Left lung (tissue), 10 donors: ENCODE results near the gene ZNF598. TPM values are rescaled to one million over a fixed set of nuclear protein-coding genes. Genes with fewer than 3 reads are reported as not detected.
"Not testable (repeated sequence)": the region's sequence is repeated elsewhere in the genome, so short reads cannot be mapped to it uniquely, and the experiment has no call there.

Experiments used
- ATAC-seq: fragments of 200-7000 bp; cut with Tn5 transposase; one replicate; pipeline ENCODE4 v1.9.1; 2020; ENCODE audit warnings: moderate library complexity
- DNase-seq, 4 donors: peaks; one replicate each; pipeline ENCODE4 v3.0.0-alpha.2; 2013 to 2020
- H3K27ac ChIP-seq, 2 donors: fragments of 200-600 bp; sonication (generic) in 1 of 2; one replicate each; pipeline versions ENCODE4 v1.5.0 to v1.8.0; 2020 to 2021
- H3K27me3 ChIP-seq, 2 donors: fragments of 200-600 bp; sonication (generic) in 1 of 2; one replicate each; pipeline versions ENCODE4 v1.5.0 to v1.8.0; 2020 to 2021
- H3K36me3 ChIP-seq, 2 donors: fragments of 200-600 bp; sonication (generic) in 1 of 2; one replicate each; pipeline versions ENCODE4 v1.5.0 to v1.8.0; 2020 to 2021
- H3K4me1 ChIP-seq, 2 donors: fragments of 200-600 bp; one replicate each; pipeline ENCODE4 v1.8.0; 2021
- H3K4me3 ChIP-seq, 2 donors: fragments of 200-600 bp; sonication (generic) in 1 of 2; one replicate each; pipeline versions ENCODE4 v1.5.0 to v1.8.0; 2020 to 2021; ENCODE audit warnings: mild to moderate bottlenecking in 1 of 2
- H3K9me3 ChIP-seq, 2 donors: fragments of 200-600 bp; sonication (generic) in 1 of 2; one replicate each; pipeline versions ENCODE4 v1.5.0 to v1.8.0; 2020 to 2021
- CTCF ChIP-seq, 2 donors: fragments of 200-600 bp; sonication (generic) in 1 of 2; IDR thresholded peaks; one replicate each; pipeline versions ENCODE4 v1.5.0 to v1.8.0; 2021; ENCODE audit warnings: antibody characterized with exemption in 2 of 2
- intact Hi-C, 2 donors: fragments of 100-400 bp; cut with DNase I; formaldehyde crosslinking; loops; one replicate each; pipeline versions ENCODE4 v1.11.2 to v1.14.2; 2022
- polyA plus RNA-seq, 6 donors: library from polyadenylated mRNA; unstranded; fragments of 120-200 nt; gene quantifications; one replicate each; pipeline ENCODE4 v1.2.1, GENCODE V29; 2013; ENCODE audit not compliant: insufficient read length in 6 of 6
- total RNA-seq, 2 donors: library from RNA; stranded (reverse); fragmentation: NEBNext Ultra II Directional; extraction: Animal tissue kit (Norgen Biotek cat#: 25700); gene quantifications; one replicate each; pipeline ENCODE4 v1.2.1, GENCODE V29; 2021
- donor health status: DM: no; HTN: yes; CAD: no.
- donor health status: DM: no; HTN: no; CAD: no.

Gene ZNF598
- total and polyA plus RNA-seq, 8 donors = 15.2 to 45.9 (median 23.1) TPM

- no peak for ATAC-seq
- no peaks in the 10 kb centered on the region for H3K9me3 ChIP-seq
- no peaks in the 10 kb centered on the region for H3K27me3 ChIP-seq
- TF ChIP-seq CTCF (IDR thresholded peaks at IDR 0.05) = no peak
- DNase-seq = no peak
- H3K27ac ChIP-seq = no peak overlapping the region
- H3K4me1 ChIP-seq = peaks cover 30 to 61% of the 10 kb centered on the region in 2 donors
- peak overlapping the region in 1 of 2 donors; percentile 90 for H3K4me3 ChIP-seq
- peaks cover 0 to 29% of the 10 kb centered on the region in 2 donors for H3K36me3 ChIP-seq
- intact Hi-C loops = no loop called here
Measured at GRCh38 chr16:1961651-1962067, 48.0 kb downstream of the ZNF598 start.

GRCh38 chr16:1960665-1961630 lies 48.7 kb downstream of the ZNF598 start:
- DNase-seq (no peak), ATAC-seq (no peak)
- Histone ChIP-seq H3K27ac (peak overlapping the region in 1 of 2 donors; percentile 84), H3K36me3 (peaks cover 0 to 29% of the 10 kb centered on the region in 2 donors), H3K4me3 (peak overlapping the region in 1 of 2 donors; percentile 90), H3K27me3 (no peaks in the 10 kb centered on the region), H3K4me1 (peaks cover 29 to 55% of the 10 kb centered on the region in 2 donors), H3K9me3 (no peaks in the 10 kb centered on the region)
- no peak for TF ChIP-seq CTCF (IDR thresholded peaks at IDR 0.05)
- intact Hi-C loops = no loop called here

- peak; percentile 55 to 68 for TF ChIP-seq CTCF (IDR thresholded peaks at IDR 0.05)
- H3K4me1 ChIP-seq = peaks cover 25 to 49% of the 10 kb centered on the region in 2 donors
- peak; percentile 86 to 100 (median 93) for DNase-seq
- peak within 1 kb of the TSS; percentile 75 to 84 for H3K27ac ChIP-seq
- ATAC-seq = peak; percentile 98
- peaks cover 0 to 29% of the 10 kb centered on the region in 2 donors for H3K36me3 ChIP-seq
- no peaks in the 10 kb centered on the region for H3K9me3 ChIP-seq
- intact Hi-C loops = no loop called here
- peak within 1 kb of the TSS; percentile 84 to 90 for H3K4me3 ChIP-seq
- H3K27me3 ChIP-seq = no peaks in the 10 kb centered on the region
Measured at GRCh38 chr16:1959269-1960039, 50.2 kb downstream of the ZNF598 start, which contains the start of gene NDUFB10. TSS of gene NDUFB10 (plus strand) at chr16:1959538. CDS start at chr16:1959625, 87 bp downstream.

GRCh38 chr16:1958715-1959268 lies 50.8 kb downstream of the ZNF598 start:
- Histone ChIP-seq H3K36me3 (peaks cover 0 to 29% of the 10 kb centered on the region in 2 donors), H3K27ac (peak overlapping the region in 1 of 2 donors; percentile 84), H3K4me3 (peak overlapping the region; percentile 84 to 90), H3K9me3 (no peaks in the 10 kb centered on the region), H3K4me1 (peaks cover 23 to 46% of the 10 kb centered on the region in 2 donors), H3K27me3 (no peaks in the 10 kb centered on the region)
- intact Hi-C loops = no loop called here
- ATAC-seq = no peak
- no peak for TF ChIP-seq CTCF (IDR thresholded peaks at IDR 0.05)
- DNase-seq = peak in 2 of 4 donors; percentile 39 to 78

GRCh38 chr16:1958143-1958491 lies 51.5 kb downstream of the ZNF598 start:
- H3K27ac ChIP-seq, ATAC-seq, intact Hi-C loops, H3K9me3 ChIP-seq, H3K4me3 ChIP-seq, H3K27me3 ChIP-seq: not testable (repeated sequence)
- DNase-seq = peak in 2 of 4 donors; percentile 30 to 81
- Histone ChIP-seq H3K4me1 (peaks cover 16 to 39% of the 10 kb centered on the region in 2 donors), H3K36me3 (peaks cover 0 to 22% of the 10 kb centered on the region in 2 donors)

- H3K9me3 ChIP-seq, H3K27ac ChIP-seq, H3K4me3 ChIP-seq, DNase-seq, ATAC-seq, intact Hi-C loops, H3K27me3 ChIP-seq: not testable (repeated sequence)
- Histone ChIP-seq H3K4me1 (peaks cover 11 to 34% of the 10 kb centered on the region in 2 donors), H3K36me3 (peaks cover 0 to 16% of the 10 kb centered on the region in 2 donors)
Measured at GRCh38 chr16:1957434-1958142, 52.0 kb downstream of the ZNF598 start.
